Nephron progenitor cell (in vitro differentiated cells): ENCODE measurements around the gene ADSS2.
"Not testable (repeated sequence)": the region's sequence is repeated elsewhere in the genome, so short reads cannot be mapped to it uniquely, and the experiment has no call there.

Experiments
- DNase-seq: peaks from one replicate; pipeline ENCODE4 v3.0.0; 2021
- H3K27ac Mint-ChIP-seq: 2 replicates; pipeline ENCODE4 v1.8.0; 2021; ENCODE audit warnings: mild to moderate bottlenecking, moderate library complexity, mixed read lengths
- H3K27me3 Mint-ChIP-seq: 2 replicates; pipeline ENCODE4 v1.8.0; 2021; ENCODE audit warnings: mild to moderate bottlenecking, low read depth, mixed read lengths; ENCODE audit not compliant: poor library complexity
- H3K36me3 Mint-ChIP-seq: 2 replicates; pipeline ENCODE4 v1.8.0; 2021; ENCODE audit warnings: low read depth, mixed read lengths
- H3K4me1 Mint-ChIP-seq: 2 replicates; pipeline ENCODE4 v1.8.0; 2021; ENCODE audit warnings: mixed read lengths
- H3K4me3 Mint-ChIP-seq: 2 replicates; pipeline ENCODE4 v1.8.0; 2021; ENCODE audit warnings: mild to moderate bottlenecking, moderate library complexity, mixed read lengths
- H3K9me3 Mint-ChIP-seq: 2 replicates; pipeline ENCODE4 v1.8.0; 2021; ENCODE audit warnings: mild to moderate bottlenecking, moderate library complexity, mixed read lengths
- TF ChIP-seq, protein P1 (sequence below): fragments of 200-600 bp; sonication (generic); IDR thresholded peaks from 2 replicates; pipeline ENCODE4 v1.5.0; 2021; ENCODE audit warnings: antibody characterized with exemption

Gene ADSS2

DNA sequence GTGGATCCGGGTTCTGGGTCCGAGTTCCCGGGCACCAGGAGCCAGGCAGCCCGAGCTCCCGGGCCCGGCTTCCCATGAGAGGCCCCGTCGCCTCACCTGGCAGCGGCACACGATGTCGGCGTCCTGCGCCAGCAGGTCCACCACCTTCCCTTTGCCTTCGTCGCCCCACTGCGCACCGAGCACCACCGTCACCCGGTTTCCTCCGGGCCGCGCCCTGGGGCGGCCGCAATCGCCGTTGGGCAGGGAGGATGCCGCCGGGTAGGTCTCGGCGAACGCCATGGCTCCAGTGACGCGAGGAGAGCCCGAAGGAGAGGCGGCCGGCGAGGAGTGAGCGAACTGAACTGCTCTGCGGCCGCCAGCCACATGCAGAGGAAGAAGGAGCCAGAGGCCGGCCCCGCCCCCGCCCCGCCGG is at the start of gene ADSS2:
Gene ADSS2, minus strand, starts transcription at position 371 of the 412 bp plus-strand sequence. Its CDS starts 92 bp downstream, at position 279.
- Mint-ChIP-seq H3K27me3 (no peaks in the 10 kb centered on the region), H3K36me3 (peaks cover 17% of the 10 kb centered on the region), H3K27ac (peak within 1 kb of the TSS; percentile 93), H3K4me1 (peaks cover 60% of the 10 kb centered on the region), H3K4me3 (peak within 1 kb of the TSS; percentile 98), H3K9me3 (peaks cover 25% of the 10 kb centered on the region)
- TF ChIP-seq, protein P1, sequence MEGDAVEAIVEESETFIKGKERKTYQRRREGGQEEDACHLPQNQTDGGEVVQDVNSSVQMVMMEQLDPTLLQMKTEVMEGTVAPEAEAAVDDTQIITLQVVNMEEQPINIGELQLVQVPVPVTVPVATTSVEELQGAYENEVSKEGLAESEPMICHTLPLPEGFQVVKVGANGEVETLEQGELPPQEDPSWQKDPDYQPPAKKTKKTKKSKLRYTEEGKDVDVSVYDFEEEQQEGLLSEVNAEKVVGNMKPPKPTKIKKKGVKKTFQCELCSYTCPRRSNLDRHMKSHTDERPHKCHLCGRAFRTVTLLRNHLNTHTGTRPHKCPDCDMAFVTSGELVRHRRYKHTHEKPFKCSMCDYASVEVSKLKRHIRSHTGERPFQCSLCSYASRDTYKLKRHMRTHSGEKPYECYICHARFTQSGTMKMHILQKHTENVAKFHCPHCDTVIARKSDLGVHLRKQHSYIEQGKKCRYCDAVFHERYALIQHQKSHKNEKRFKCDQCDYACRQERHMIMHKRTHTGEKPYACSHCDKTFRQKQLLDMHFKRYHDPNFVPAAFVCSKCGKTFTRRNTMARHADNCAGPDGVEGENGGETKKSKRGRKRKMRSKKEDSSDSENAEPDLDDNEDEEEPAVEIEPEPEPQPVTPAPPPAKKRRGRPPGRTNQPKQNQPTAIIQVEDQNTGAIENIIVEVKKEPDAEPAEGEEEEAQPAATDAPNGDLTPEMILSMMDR = no peak
- no peak for DNase-seq

DNA sequence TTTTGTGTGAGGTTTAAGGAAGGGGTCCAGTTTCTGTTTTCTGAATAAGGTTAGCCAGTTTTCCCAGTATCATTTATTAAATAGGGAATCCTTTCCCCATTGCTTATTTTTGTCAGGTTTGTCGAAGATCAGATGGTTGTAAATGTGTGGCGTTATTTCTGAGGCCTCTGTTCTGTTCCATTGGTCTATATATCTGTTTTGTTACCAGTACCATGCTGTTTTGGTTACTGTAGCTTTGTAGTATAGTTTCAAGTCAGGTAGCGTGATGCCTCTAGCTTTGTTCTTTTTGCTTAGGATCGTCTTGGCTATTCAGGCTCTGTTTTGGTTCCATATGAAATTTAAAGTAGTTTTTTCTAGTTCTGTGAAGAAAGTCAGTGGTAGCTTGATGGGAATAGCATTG is 48.8 kb upstream of the ADSS2 start:
- H3K4me3 Mint-ChIP-seq, H3K4me1 Mint-ChIP-seq, H3K27ac Mint-ChIP-seq, DNase-seq, H3K36me3 Mint-ChIP-seq, H3K27me3 Mint-ChIP-seq: not testable (repeated sequence)
- H3K9me3 Mint-ChIP-seq = peaks cover 29% of the 10 kb centered on the region

DNA sequence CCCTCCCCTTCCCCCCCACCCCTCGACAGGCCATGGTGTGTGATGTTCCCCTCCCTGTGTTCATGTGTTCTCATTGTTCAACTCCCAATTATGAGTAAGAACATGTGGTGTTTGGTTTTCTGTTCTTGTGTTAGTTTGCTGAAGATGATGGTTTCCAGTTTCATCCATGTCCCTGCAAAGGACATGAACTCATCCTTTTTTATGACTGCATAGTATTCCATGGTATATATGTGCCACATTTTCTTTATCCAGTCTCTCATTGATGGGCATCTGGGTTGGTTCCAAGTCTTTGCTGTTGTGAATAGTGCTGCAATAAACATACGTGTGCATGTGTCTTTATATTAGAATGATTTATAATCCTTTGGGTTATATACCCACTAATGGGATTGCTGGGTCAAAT is 47.8 kb upstream of the ADSS2 start:
- H3K9me3 Mint-ChIP-seq = peaks cover 29% of the 10 kb centered on the region
- DNase-seq, H3K27me3 Mint-ChIP-seq, H3K36me3 Mint-ChIP-seq, H3K27ac Mint-ChIP-seq, H3K4me3 Mint-ChIP-seq, H3K4me1 Mint-ChIP-seq: not testable (repeated sequence)

DNA sequence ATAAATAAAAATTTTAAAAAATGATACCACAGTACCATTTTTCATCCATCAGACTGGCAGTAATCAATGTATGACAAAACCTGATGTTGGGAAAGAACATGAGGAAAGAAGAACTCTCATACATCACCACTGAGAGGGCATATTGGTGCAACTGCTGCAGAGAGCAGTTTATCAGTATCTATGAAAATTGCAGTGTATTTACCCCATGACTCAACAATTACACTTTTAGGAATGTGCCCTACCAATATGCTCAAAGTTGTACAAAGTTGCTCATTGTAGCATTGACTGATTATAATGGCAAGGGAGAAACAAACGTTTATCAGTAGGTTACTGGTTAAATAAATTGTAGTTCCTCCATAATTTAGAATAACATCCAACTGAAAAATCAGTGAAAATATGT is 46.1 kb upstream of the ADSS2 start:
- Mint-ChIP-seq H3K27ac (no peak overlapping the region), H3K4me3 (no peak overlapping the region), H3K27me3 (peaks cover 6% of the 10 kb centered on the region), H3K4me1 (peaks cover 9% of the 10 kb centered on the region), H3K9me3 (peaks cover 29% of the 10 kb centered on the region), H3K36me3 (peaks cover 6% of the 10 kb centered on the region)
- TF ChIP-seq, protein P1 = no peak
- DNase-seq = no peak

DNA sequence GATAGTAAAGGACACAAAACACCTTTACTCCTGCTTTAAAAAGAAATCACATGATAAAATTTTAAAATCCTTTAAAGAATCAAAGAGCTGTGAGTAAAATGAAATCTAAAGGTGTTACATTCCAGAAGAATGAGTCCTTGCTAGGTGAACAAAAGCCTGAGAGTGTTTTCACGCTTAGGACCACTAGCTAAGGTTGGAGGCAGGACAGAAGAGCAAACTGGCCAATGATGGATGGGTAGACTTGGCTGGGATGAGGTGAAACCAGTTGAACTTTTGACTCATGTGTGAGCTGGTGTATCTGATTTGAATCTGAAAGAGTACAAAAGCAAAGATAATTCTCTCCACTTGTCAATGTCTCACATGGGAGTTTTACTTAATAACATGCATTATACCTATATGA is 44.5 kb upstream of the ADSS2 start:
- TF ChIP-seq, protein P1 = no peak
- Mint-ChIP-seq H3K4me1 (peaks cover 9% of the 10 kb centered on the region), H3K27me3 (no peaks in the 10 kb centered on the region), H3K4me3 (no peak overlapping the region), H3K36me3 (peaks cover 6% of the 10 kb centered on the region), H3K9me3 (peaks cover 25% of the 10 kb centered on the region), H3K27ac (no peak overlapping the region)
- no peak for DNase-seq

DNA sequence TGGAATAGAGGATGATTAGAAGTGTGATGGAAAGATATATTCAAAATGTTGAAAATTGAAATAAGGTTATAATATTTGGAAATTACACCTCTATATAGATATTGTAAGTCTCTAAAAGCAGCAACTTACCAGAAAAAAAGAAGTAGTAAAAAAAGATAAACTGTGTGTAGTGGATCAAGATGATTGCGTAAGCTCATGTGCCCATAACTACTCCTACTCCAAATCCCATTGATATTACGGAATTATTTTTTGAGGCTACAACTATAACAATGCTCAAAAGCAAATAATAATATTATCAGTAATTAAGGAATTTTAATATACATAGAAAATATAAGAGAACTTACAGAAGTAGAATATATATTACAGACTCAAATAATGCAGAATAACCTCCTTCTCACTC is 42.9 kb upstream of the ADSS2 start:
- peaks cover 10% of the 10 kb centered on the region for H3K9me3 Mint-ChIP-seq
- no peak overlapping the region for H3K4me3 Mint-ChIP-seq
- TF ChIP-seq, protein P1 = no peak
- H3K36me3 Mint-ChIP-seq = no peaks in the 10 kb centered on the region
- H3K27ac Mint-ChIP-seq = no peak overlapping the region
- H3K4me1 Mint-ChIP-seq = peaks cover 13% of the 10 kb centered on the region
- DNase-seq = no peak
- no peaks in the 10 kb centered on the region for H3K27me3 Mint-ChIP-seq

DNA sequence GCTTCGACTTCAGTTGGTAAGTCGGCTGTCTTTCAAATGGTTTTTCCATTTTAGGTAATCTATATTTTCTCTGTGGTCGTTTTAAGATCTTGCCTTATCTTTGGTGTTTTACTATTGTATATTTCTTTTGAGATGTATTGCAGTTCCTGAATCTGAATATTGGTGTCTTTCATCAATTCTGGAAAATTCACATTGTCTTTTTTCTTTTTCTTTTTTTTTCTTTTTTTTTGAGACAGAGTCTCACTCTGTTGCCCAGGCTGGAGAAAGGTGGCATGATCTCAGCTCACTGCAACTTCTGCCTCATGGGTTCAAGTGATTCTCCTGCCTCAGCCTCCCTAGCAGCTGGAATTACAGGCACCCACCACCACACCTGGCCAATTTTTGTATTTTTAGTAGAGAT is 33.3 kb upstream of the ADSS2 start:
- H3K27me3 Mint-ChIP-seq, H3K4me3 Mint-ChIP-seq, H3K27ac Mint-ChIP-seq, H3K9me3 Mint-ChIP-seq, H3K36me3 Mint-ChIP-seq, DNase-seq: not testable (repeated sequence)
- H3K4me1 Mint-ChIP-seq = peaks cover 10% of the 10 kb centered on the region
